GM19193 (cell line): ENCODE results near the gene WASF2.

Experiments
- POLR2A ChIP-seq: IDR thresholded peaks from 4 replicates; pipeline ENCODE4 v1.6.1; 2011; ENCODE audit not compliant: insufficient read depth, insufficient read length; ENCODE audit errors: extremely low read depth

The WASF2 gene

GRCh38 chr1:27392096-27392777 lies 97.7 kb downstream of the WASF2 start, which contains the start of gene GPR3:
Gene GPR3 (plus strand): TSS chr1:27392622. CDS start chr1:27393799, 1,177 bp downstream.
- no peak for TF ChIP-seq POLR2A

- peak; percentile 15 for TF ChIP-seq POLR2A
These were observed 98.4 kb downstream of the WASF2 start for GRCh38 chr1:27391511-27392095.

GRCh38 chr1:27388337-27389005 lies 101.5 kb downstream of the WASF2 start:
- no peak for TF ChIP-seq POLR2A

GRCh38 chr1:27383661-27384060 lies 106.3 kb downstream of the WASF2 start:
- TF ChIP-seq POLR2A, result no peak

- TF ChIP-seq POLR2A, result no peak
These were observed 106.8 kb downstream of the WASF2 start, which contains the start of gene CD164L2 for GRCh38 chr1:27383039-27383605. Gene CD164L2 (minus strand): TSS chr1:27383333. CDS start chr1:27383239, 94 bp downstream.

GRCh38 chr1:27381969-27382762 lies 107.8 kb downstream of the WASF2 start:
- no peak for TF ChIP-seq POLR2A

- no peak for TF ChIP-seq POLR2A
These were observed 108.9 kb downstream of the WASF2 start for GRCh38 chr1:27380766-27381733.

GRCh38 chr1:27380224-27380623 lies 109.7 kb downstream of the WASF2 start:
- no peak for TF ChIP-seq POLR2A

GRCh38 chr1:27379564-27380122 lies 110.3 kb downstream of the WASF2 start:
- TF ChIP-seq POLR2A, result no peak

GRCh38 chr1:27377760-27378495 lies 112.0 kb downstream of the WASF2 start:
- no peak for TF ChIP-seq POLR2A

- no peak for TF ChIP-seq POLR2A
These were observed 115.4 kb downstream of the WASF2 start, which contains the start of gene FCN3 for GRCh38 chr1:27374362-27375086. Gene FCN3 (minus strand): TSS chr1:27374824. CDS start chr1:27374818, 6 bp downstream.
